HL-60/S4 treated with retinoic acid at 250 ng/mL for 4 days and 3 days (cell line): Measurements from ENCODE around the gene NIBAN1.
"Not testable (repeated sequence)": the region's sequence is repeated elsewhere in the genome, so short reads cannot be mapped to it uniquely, and the experiment has no call there.

Experiments used
- in situ Hi-C: fragments of 300-500 bp; cut with MboI; formaldehyde crosslinking; loops from 2 replicates; pipeline ENCODE4 v1.7.0; 2022; ENCODE audit warnings: low sequenced_read_pairs

The NIBAN1 gene

GRCh38 chr1:184974056-184974836 lies at the start of gene NIBAN1:
Gene NIBAN1, minus strand, starts transcription at chr1:184974508. Its CDS starts 152 bp downstream, at chr1:184974356.
- in situ Hi-C loops = loop anchor here (10.0 kb wide), 1 partner anchor 169 kb away; no protein-coding TSS in a partner anchor

- in situ Hi-C loops = no loop called here
Measured at GRCh38 chr1:185017966-185018365, 43.7 kb upstream of the NIBAN1 start.

- in situ Hi-C loops = no loop called here
Measured at GRCh38 chr1:185017338-185017737, 43.0 kb upstream of the NIBAN1 start.

DNA sequence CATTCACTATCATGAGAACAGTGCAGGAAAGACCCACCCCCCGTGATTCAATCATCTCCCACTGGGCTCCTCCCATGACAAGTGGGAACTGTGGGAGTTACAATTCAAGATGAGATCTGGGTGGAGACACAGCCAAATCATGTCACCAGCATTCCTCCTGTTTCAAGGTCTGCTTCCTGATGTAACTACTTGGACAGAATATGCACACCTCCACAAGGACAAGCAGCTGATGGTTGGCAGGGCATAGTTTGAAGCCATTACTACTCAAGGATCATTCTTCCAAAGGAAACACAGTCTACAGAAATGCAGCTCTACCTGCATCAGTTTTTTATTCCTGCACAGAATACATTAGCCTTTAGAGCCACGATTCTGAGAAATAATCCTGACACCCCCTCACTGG lies 42.6 kb upstream of the NIBAN1 start:
- in situ Hi-C loops = no loop called here

DNA sequence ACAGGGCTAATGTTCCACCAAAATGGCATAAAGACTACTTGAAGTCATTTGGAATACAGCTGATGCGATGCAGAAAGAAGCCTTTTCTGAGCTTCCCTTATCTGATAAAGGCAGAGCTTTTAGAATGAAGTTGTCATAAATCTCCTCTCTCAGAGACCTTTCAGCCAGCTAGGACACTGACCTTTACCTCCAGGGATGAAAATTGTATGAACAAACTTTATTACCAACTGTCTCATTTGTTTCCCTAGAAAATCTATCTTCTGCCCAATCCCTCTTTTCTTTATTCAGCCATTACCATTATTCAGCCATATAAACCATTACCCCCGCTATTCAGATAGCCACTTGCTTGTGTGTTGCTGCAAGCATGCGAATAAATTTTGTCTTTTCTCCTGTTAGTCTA lies 41.3 kb upstream of the NIBAN1 start:
- in situ Hi-C loops = no loop called here

DNA sequence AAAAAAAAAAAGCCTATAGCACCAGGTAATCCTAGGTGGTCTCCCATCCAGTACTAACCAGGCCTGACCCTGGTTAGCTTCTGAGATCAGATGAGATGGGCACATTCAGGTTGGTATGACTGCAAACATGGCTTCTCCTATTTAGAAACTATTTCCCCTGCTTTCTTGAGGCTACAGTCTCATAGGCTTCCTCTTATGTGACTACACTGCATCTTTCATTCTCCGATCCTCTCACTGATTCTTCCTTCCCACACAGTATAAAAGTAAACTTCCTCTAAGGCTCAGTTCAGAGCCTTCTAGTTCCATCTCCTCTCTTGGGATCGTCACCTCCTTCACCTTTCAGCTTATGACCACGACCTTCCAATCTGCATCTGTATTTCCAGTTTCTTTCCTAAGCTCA lies 40.6 kb upstream of the NIBAN1 start:
- in situ Hi-C loops = no loop called here

GRCh38 chr1:185010361-185010760 lies 36.1 kb upstream of the NIBAN1 start:
- in situ Hi-C loops = no loop called here

GRCh38 chr1:185008838-185009237 lies 34.5 kb upstream of the NIBAN1 start:
- in situ Hi-C loops = no loop called here

- in situ Hi-C loops = not testable (repeated sequence)
Measured at GRCh38 chr1:185001312-185001880, 27.1 kb upstream of the NIBAN1 start.

- in situ Hi-C loops = loop anchor here (25.0 kb wide), 1 partner anchor 662 kb away; no protein-coding TSS in a partner anchor
Measured at GRCh38 chr1:184999974-185000373, 25.7 kb upstream of the NIBAN1 start.

DNA sequence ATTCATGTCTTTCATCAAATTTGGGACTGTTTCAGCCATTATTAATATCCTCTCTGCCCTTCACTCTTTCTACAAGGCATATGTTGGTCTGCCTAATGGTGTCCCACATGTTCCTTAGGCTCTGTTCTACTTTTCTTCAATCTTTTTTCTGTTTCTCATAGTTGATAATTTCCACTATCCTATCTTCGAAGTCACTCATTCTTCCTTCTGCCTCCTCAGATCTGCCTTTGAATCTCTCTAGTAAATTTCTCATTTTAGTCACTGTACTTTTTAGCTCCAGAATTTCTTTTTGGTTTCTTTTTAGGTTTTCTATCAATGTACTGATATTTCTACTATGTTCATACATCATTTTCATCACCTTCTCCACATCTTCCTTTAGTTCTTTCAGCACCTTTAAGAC lies 20.0 kb upstream of the NIBAN1 start:
- in situ Hi-C loops = loop anchor here (25.0 kb wide), 1 partner anchor 668 kb away; no protein-coding TSS in a partner anchor

DNA sequence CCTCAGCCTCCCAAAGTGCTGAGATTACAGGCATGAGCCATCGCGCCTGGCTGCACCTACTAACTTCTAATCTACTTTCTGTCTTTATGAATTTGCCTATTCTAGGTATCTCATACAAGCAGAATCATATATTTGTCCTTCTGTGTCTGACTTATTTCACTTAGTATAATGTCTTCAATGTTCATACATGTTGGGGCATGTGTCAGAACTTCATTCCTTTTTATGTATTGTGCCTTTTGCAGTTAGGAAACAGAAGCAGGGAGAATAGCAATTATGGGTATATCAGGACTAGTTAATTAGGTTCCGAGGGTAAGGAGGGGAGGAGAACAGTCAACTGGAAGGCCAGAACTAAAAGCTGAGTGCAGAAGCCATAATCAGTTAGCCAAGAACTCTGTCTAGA lies 18.0 kb upstream of the NIBAN1 start:
- in situ Hi-C loops = loop anchor here (25.0 kb wide), 1 partner anchor 670 kb away; no protein-coding TSS in a partner anchor

GRCh38 chr1:184990204-184990603 lies 15.9 kb upstream of the NIBAN1 start:
- in situ Hi-C loops = loop anchor here (25.0 kb wide), 1 partner anchor 672 kb away; no protein-coding TSS in a partner anchor

DNA sequence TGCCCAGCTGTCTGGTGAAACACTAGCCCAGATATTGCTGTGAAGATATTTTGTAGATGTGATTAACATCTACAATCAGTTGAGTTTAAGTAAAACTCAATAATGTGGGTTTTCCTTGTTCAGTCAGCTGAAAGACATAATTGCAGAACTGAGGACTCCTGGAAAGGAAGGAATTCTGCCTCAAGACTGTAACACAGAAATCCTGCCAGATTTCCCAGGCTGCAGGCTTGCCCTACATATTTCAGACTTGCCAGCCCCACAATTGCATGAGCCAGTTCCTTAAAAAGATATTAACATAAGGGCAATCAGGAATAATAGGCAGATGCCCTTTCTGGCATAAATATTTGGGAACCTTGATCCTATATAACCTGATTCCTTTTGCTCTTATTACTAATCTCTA lies 14.2 kb upstream of the NIBAN1 start:
- in situ Hi-C loops = loop anchor here (25.0 kb wide), 1 partner anchor 674 kb away; no protein-coding TSS in a partner anchor

DNA sequence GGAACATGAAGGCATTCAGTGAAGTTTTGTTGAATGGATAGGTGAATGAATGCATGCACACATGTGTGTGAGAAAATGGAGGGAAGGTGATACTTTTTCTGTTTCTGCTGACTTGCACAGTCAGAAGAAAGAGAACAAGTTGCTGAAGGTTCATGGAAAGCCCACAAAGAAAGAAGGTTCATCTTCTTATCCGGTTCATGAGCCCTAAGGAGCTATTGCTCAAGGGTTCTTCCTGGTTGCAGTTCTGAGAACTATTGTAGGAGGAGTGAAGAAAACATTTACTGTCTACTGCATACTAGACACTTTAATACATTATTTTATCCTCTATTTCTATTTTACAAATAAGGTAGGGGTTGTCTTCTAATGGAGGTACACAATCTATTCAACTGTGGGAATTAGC lies 13.4 kb upstream of the NIBAN1 start:
- in situ Hi-C loops = loop anchor here (25.0 kb wide), 1 partner anchor 675 kb away; no protein-coding TSS in a partner anchor

- in situ Hi-C loops = loop anchor here (25.0 kb wide), 1 partner anchor 676 kb away; no protein-coding TSS in a partner anchor
Measured at GRCh38 chr1:184986250-184986649, 11.9 kb upstream of the NIBAN1 start.

GRCh38 chr1:184982002-184982954 lies 8.0 kb upstream of the NIBAN1 start:
- in situ Hi-C loops = loop anchor here (25.0 kb wide), 1 partner anchor 680 kb away; no protein-coding TSS in a partner anchor

DNA sequence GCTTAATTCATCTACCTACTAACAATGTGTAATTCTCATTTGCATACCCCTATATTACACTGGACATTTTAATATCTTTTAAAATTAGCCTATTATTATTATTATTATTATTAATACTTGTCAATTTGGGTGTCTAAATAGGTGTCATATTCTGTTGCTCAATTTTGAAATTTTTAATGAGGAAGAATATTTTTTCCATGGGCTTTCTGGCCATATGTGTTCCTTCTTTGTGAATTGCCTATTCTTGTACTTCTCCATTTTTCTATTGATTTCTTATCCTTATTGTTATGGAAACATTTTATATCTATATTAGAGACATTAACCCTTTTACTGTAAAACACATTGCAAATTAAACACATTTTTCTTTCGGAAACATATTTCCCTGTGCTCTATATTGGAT lies 6.4 kb upstream of the NIBAN1 start:
- in situ Hi-C loops = loop anchor here (25.0 kb wide), 1 partner anchor 682 kb away; no protein-coding TSS in a partner anchor

DNA sequence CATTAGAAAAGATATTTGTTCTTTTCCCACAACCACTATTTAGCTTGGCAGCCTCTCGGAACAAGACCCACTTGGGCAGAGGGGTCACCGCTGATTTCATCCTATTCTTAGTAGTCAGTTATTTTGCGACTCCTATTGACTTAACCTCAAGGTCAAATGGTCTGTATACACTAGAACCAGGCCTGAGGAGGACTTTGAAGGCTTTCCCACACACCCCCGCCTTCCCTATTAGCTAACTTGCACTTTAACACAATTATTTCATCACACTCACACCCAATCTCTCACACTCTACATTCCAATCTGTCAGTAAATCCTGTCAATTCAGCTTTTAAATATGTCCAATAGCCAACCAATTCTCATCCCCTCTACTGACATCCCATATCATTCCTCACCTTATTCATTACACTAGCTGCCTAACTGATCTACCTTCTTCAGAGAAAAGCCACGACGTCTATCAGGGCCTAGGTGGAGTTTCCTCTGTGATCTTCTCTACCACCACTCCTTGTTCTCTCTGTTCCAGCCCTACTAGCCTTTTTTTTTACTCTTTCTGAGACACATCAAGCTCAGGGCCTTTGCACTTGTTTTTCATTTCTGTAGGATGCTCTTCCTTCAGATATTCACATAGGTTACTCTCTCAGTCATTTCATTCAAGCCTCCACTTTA lies 1.0 kb upstream of the NIBAN1 start:
- in situ Hi-C loops = loop anchor here (10.0 to 25.0 kb wide), 2 partner anchors 171 to 687 kb away; no protein-coding TSS in a partner anchor

- in situ Hi-C loops = loop anchor here (10.0 to 25.0 kb wide), 2 partner anchors 170 to 688 kb away; no protein-coding TSS in a partner anchor
Measured at GRCh38 chr1:184974837-184975115, 468 bp upstream of the NIBAN1 start.
